DOHH2 (cell line): ENCODE data around the gene SREBF2.
A peak's percentile ranks its signal among the peaks of the same experiment; 100 is the strongest.

ENCODE experiments used
- CTCF ChIP-seq: fragments of 200-600 bp; sonication (generic); IDR thresholded peaks from one replicate; pipeline ENCODE4 v1.5.1; 2014; ENCODE audit warnings: antibody characterized with exemption, mild to moderate bottlenecking, low read depth, low read length; ENCODE audit not compliant: poor library complexity, severe bottlenecking
- EZH2phosphoT487 ChIP-seq: fragments of 200-600 bp; sonication (generic); IDR thresholded peaks from 2 replicates; pipeline ENCODE4 v1.6.1; 2017; ENCODE audit warnings: borderline replicate concordance, mild to moderate bottlenecking, antibody characterized with exemption, low read length, moderate library complexity, mixed read lengths

- TF ChIP-seq CTCF (peak; percentile 35), EZH2phosphoT487 (no peak)
These were observed 2.7 kb upstream of the SREBF2 start for GRCh38 chr22:41830174-41830573.
